CD4-positive, alpha-beta memory T cell (primary cell): ENCODE measurements around the gene FRMD4A. TPM values are rescaled to one million over a fixed set of nuclear protein-coding genes. Genes with fewer than 3 reads are reported as not detected.

ENCODE experiments used
- CTCF ChIA-PET: fragments of 350-600 bp; sonication (Branson Sonifier 250); formaldehyde crosslinking; loops from one replicate; lab custom pipeline; 2021; ENCODE audit warnings: inconsistent platforms; ENCODE audit not compliant: partially characterized antibody; lab: Charles Lee
- POLR2A ChIA-PET: fragments of 350-600 bp; sonication (Branson Sonifier 250); formaldehyde crosslinking; loops from one replicate; lab custom pipeline; 2021; ENCODE audit not compliant: partially characterized antibody; lab: Charles Lee
- DNase-seq, 5 donors: peaks; one replicate each; pipeline versions ENCODE4 v3.0.0 to v3.0.0-alpha.2; 2020 to 2022; ENCODE audit warnings: mixed read lengths in 1 of 5
- H3K27ac ChIP-seq: one replicate; pipeline ENCODE4 v1.7.0; 2013; ENCODE audit warnings: low read depth, low read length
- H3K27me3 ChIP-seq: 2 replicates; pipeline ENCODE4 v1.7.0; 2013; ENCODE audit warnings: mild to moderate bottlenecking, low read length, moderate library complexity; ENCODE audit not compliant: insufficient read depth
- H3K36me3 ChIP-seq: 2 replicates; pipeline ENCODE4 v1.7.0; 2013; ENCODE audit warnings: mild to moderate bottlenecking, low read length, moderate library complexity; ENCODE audit not compliant: insufficient read depth
- H3K4me1 ChIP-seq: 2 replicates; pipeline ENCODE4 v1.7.0; 2013; ENCODE audit warnings: mild to moderate bottlenecking, low read length, moderate library complexity; ENCODE audit not compliant: insufficient read depth
- H3K4me3 ChIP-seq, 2 donors: one replicate each; pipeline ENCODE4 v1.7.0; 2013; ENCODE audit warnings: low read length in 2 of 2, mild to moderate bottlenecking in 1 of 2
- H3K9me3 ChIP-seq, 2 donors: one replicate each; pipeline ENCODE4 v1.7.0; 2013; ENCODE audit warnings: low read length in 2 of 2, control low read depth in 1 of 2; ENCODE audit not compliant: control insufficient read depth in 1 of 2
- H3K27ac Mint-ChIP-seq, 7 donors: one replicate each; pipeline ENCODE4 v1.8.0; 2020 to 2021; ENCODE audit warnings: mixed read lengths in 7 of 7, mild to moderate bottlenecking in 6 of 7, inconsistent platforms in 3 of 7, moderate library complexity in 3 of 7
- H3K27me3 Mint-ChIP-seq, 2 donors: one replicate each; pipeline ENCODE4 v1.8.0; 2020 to 2021; ENCODE audit warnings: mixed read lengths in 2 of 2
- H3K36me3 Mint-ChIP-seq, 2 donors: one replicate each; pipeline ENCODE4 v1.8.0; 2020 to 2021; ENCODE audit warnings: mixed read lengths in 2 of 2, inconsistent platforms in 1 of 2, mild to moderate bottlenecking in 1 of 2
- H3K4me1 Mint-ChIP-seq, 4 donors: one replicate each; pipeline ENCODE4 v1.8.0; 2020 to 2021; ENCODE audit warnings: mixed read lengths in 4 of 4, mild to moderate bottlenecking in 1 of 4
- H3K4me3 Mint-ChIP-seq, 8 donors: one replicate each; pipeline ENCODE4 v1.8.0; 2020 to 2021; ENCODE audit warnings: mixed read lengths in 8 of 8, mild to moderate bottlenecking in 7 of 8, moderate library complexity in 6 of 8, inconsistent platforms in 3 of 8
- H3K9me3 Mint-ChIP-seq, 8 donors: one replicate each; pipeline ENCODE4 v1.8.0; 2020 to 2021; ENCODE audit warnings: mixed read lengths in 8 of 8, mild to moderate bottlenecking in 5 of 8, inconsistent platforms in 3 of 8, moderate library complexity in 1 of 8
- intact Hi-C: fragments of 100-400 bp; cut with micrococcal nuclease; formaldehyde crosslinking; loops from one replicate; pipeline ENCODE4 v1.15.1; 2023
- polyA plus RNA-seq, 2 donors: library from polyadenylated mRNA; unstranded; fragments of 300-500 nt; fragmentation: Illumina TruSeq; gene quantifications; one replicate each; pipeline ENCODE4 v1.2.3, GENCODE V29; 2021
- total RNA-seq, 2 experiments: library from RNA; stranded (reverse); gene quantifications; one replicate each; pipeline ENCODE4 v1.2.3, GENCODE V29; 2021

FRMD4A gene
- total and polyA plus RNA-seq, 4 experiments from 2014 or later = 0.89 to 2.4 (median 1.9) TPM; not detected in 1

DNA sequence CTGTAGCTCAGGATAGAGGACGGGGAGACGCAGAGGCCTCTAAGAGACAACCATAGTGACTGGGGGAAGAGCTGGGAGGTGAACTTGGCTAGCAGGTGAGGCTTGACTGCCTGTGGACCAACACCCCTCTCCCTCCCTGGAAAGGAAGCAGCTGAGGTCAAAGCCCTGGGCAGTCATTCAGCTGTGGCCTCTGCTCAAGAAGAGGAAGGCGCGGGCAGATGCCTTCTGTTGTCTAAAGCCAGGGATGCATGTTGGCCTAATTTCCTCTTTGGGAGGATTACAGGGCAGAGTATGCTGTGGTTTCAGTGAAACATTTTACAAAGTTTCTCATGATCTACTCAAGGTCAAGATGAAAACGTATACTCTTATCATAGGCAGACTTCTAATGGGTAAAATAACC is 416.8 kb downstream of the FRMD4A start:
- H3K27ac ChIP-seq = no peak overlapping the region
- H3K27me3 Mint-ChIP-seq = peaks cover 0 to 3% of the 10 kb centered on the region in 2 donors
- ChIA-PET POLR2A (interaction anchor here (1.1 kb wide), 1 partner anchor 164 kb away, joined by 3 read pairs; no protein-coding TSS in a partner anchor), CTCF (no interaction called here)
- peaks cover 0 to 4% (median 0%) of the 10 kb centered on the region in 4 donors for H3K4me1 Mint-ChIP-seq
- no peak overlapping the region for H3K27ac Mint-ChIP-seq
- H3K36me3 ChIP-seq = no peaks in the 10 kb centered on the region
- DNase-seq = no peak
- H3K4me1 ChIP-seq = no peaks in the 10 kb centered on the region
- no peaks in the 10 kb centered on the region for H3K36me3 Mint-ChIP-seq
- no peak overlapping the region for H3K4me3 Mint-ChIP-seq
- no peaks in the 10 kb centered on the region for H3K27me3 ChIP-seq
- H3K4me3 ChIP-seq = no peak overlapping the region
- no peaks in the 10 kb centered on the region for H3K9me3 Mint-ChIP-seq
- no peaks in the 10 kb centered on the region for H3K9me3 ChIP-seq
- intact Hi-C loops = no loop called here

DNA sequence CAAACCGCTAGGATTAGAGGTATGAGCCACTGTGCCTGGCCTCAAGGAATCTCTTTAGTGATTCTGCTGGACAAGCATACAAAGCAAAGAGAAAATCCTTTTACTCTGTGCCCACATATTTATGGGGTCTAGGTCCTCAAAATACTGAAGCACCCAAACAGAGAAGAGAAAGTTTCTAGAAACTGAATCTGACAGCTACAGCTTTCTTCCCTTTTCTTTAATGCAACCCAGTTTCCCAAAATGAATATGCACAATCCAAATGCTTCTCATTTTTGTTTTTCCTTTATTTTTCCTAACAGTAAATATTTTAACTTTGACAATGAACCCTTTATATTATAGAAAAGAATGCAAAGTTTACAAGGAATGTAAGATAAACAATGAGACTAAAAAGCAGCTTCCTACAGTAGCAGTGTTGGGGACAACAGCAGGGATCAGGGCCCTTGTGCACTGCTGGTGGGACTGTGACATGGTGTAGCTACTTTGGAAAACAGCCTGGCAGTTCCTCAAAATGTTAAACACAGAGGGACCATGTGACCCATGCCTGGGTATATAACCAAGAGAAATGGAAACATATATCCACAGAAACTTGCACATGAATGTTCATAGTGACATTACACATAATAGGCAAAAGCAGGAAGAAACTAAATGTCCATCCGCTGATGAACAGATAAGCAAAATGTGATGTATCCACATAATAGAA is 418.8 kb downstream of the FRMD4A start:
- H3K27ac Mint-ChIP-seq = no peak overlapping the region
- Histone ChIP-seq H3K27ac (no peak overlapping the region), H3K4me3 (no peak overlapping the region), H3K27me3 (no peaks in the 10 kb centered on the region), H3K4me1 (no peaks in the 10 kb centered on the region), H3K36me3 (no peaks in the 10 kb centered on the region), H3K9me3 (no peaks in the 10 kb centered on the region)
- ChIA-PET POLR2A (no interaction called here), CTCF (no interaction called here)
- no peaks in the 10 kb centered on the region for H3K36me3 Mint-ChIP-seq
- H3K9me3 Mint-ChIP-seq = no peaks in the 10 kb centered on the region
- intact Hi-C loops = no loop called here
- peaks cover 0 to 2% (median 0%) of the 10 kb centered on the region in 4 donors for H3K4me1 Mint-ChIP-seq
- H3K4me3 Mint-ChIP-seq = no peak overlapping the region
- H3K27me3 Mint-ChIP-seq = peaks cover 0 to 4% of the 10 kb centered on the region in 2 donors
- no peak for DNase-seq

DNA sequence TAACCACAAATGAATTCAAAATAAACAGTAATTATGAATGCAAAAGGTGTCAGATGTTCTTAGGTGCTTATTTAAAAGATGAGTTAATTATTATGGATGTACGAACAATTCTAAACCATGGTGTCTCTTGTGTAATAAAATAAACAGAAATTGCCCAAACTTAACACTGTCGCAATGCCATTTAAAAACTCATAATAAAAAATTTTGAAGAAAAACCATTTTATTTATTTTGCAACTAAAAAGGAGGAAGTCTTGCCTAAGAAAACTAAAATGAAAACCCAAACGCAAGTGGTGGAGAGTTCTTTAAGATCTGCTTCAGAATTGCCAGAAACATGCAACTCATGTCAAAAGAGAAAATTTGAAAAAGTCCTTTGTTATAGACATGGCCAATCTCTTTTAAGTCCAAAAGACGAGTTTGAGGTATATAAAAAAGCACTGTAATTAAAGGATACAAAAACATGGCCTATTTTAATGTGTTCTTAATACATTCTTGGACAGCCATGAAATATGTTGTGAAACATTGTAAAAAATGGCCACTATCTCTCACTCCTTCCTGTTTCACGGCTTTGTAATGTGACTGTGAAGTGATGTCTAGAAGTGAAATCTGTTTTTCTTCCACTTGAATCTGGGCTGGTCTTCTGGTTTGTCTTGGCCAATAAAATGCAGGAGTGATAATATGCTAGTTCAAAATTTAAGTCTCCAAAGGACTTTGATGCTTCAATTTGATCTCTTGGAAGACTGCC is 421.0 kb downstream of the FRMD4A start:
- Histone ChIP-seq H3K27me3 (no peaks in the 10 kb centered on the region), H3K27ac (no peak overlapping the region), H3K36me3 (no peaks in the 10 kb centered on the region), H3K4me3 (no peak overlapping the region), H3K9me3 (no peaks in the 10 kb centered on the region), H3K4me1 (no peaks in the 10 kb centered on the region)
- ChIA-PET POLR2A (no interaction called here), CTCF (no interaction called here)
- no peak overlapping the region for H3K4me3 Mint-ChIP-seq
- H3K4me1 Mint-ChIP-seq = peaks cover 0 to 4% (median 0%) of the 10 kb centered on the region in 4 donors
- peaks cover 2 to 3% of the 10 kb centered on the region in 2 donors for H3K27me3 Mint-ChIP-seq
- no peak overlapping the region for H3K27ac Mint-ChIP-seq
- H3K9me3 Mint-ChIP-seq = no peaks in the 10 kb centered on the region
- no peak for DNase-seq
- no peaks in the 10 kb centered on the region for H3K36me3 Mint-ChIP-seq
- intact Hi-C loops = no loop called here

DNA sequence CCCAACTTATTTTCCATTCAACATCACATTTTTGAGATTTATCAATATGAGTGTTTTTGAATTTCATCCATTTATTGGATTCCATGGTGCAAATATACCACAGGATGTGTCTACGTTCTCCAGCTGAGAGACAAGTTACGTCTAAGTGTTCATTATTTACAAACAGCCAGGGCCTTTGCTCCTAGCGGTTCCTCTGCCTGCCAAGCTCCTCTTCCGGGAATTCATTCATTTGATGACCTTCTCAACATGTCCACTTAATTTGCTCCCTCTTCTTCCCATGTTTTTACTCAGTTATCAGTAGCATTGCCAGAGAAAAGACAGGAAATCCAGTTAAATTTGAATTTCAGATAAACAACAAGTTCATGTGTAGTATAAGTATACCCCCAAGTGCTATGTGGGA is 422.2 kb downstream of the FRMD4A start:
- Mint-ChIP-seq H3K36me3 (no peaks in the 10 kb centered on the region), H3K9me3 (no peaks in the 10 kb centered on the region), H3K27me3 (peaks cover 2 to 5% of the 10 kb centered on the region in 2 donors), H3K4me3 (no peak overlapping the region), H3K27ac (no peak overlapping the region), H3K4me1 (peaks cover 0 to 4% (median 0%) of the 10 kb centered on the region in 4 donors)
- CTCF ChIA-PET = interaction anchor here (1.4 kb wide), 1 partner anchor 11 kb away, joined by 5 read pairs; no protein-coding TSS in a partner anchor
- POLR2A ChIA-PET = no interaction called here
- no peaks in the 10 kb centered on the region for H3K9me3 ChIP-seq
- H3K4me1 ChIP-seq = no peaks in the 10 kb centered on the region
- DNase-seq = no peak
- no peak overlapping the region for H3K4me3 ChIP-seq
- H3K36me3 ChIP-seq = no peaks in the 10 kb centered on the region
- H3K27ac ChIP-seq = no peak overlapping the region
- intact Hi-C loops = no loop called here
- H3K27me3 ChIP-seq = no peaks in the 10 kb centered on the region

DNA sequence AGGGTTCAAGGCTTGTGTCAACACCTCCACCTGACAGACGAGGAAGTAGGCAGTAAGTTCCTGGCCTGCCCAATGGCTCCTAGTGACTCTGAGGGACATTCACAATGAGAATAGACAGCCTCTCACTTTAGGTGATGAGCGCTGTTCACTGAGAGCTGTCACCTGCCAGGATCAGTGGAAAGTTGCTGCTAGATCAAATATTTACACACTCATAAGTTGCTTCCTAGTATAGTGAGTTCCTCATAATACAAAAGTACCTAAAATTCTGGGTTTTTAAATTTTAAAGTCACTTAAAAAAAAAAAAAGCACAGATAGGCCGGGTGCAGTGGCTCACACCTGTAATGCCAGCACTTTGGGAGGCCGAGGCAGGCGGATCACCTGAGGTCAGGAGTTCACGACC is 423.2 kb downstream of the FRMD4A start:
- intact Hi-C loops = no loop called here
- Histone ChIP-seq H3K9me3 (no peaks in the 10 kb centered on the region), H3K4me1 (no peaks in the 10 kb centered on the region), H3K36me3 (no peaks in the 10 kb centered on the region), H3K27ac (no peak overlapping the region), H3K4me3 (no peak overlapping the region), H3K27me3 (no peaks in the 10 kb centered on the region)
- Mint-ChIP-seq H3K4me1 (peaks cover 0 to 2% (median 0%) of the 10 kb centered on the region in 4 donors), H3K27ac (no peak overlapping the region), H3K27me3 (peaks cover 2 to 7% of the 10 kb centered on the region in 2 donors), H3K4me3 (no peak overlapping the region), H3K36me3 (no peaks in the 10 kb centered on the region), H3K9me3 (no peaks in the 10 kb centered on the region)
- CTCF ChIA-PET = interaction anchor here (1.4 kb wide), 1 partner anchor 10 kb away, joined by 5 read pairs; no protein-coding TSS in a partner anchor
- no peak for DNase-seq
- POLR2A ChIA-PET = no interaction called here

DNA sequence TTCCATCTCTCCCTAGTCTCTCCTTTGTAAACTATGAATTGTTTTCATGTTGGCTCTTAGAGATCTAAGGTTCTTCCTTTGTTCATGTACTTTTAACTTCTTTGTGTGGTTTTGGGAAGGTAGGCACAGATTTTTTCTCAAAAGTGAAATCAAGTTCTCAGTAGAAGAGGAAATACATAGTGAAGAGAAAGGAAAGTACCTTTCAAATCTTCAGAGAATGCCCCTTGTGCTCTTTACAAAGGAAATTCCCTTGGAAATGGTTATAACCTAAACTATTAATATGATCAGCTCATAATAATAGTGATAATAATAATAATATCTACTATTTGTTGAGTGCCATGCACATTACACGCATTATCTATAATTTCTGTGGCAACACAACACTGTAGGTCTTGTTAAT is 425.4 kb downstream of the FRMD4A start:
- ChIA-PET CTCF (no interaction called here), POLR2A (no interaction called here)
- Mint-ChIP-seq H3K9me3 (no peaks in the 10 kb centered on the region), H3K27ac (peak overlapping the region in 1 of 7 donors; percentile 41), H3K4me1 (peaks cover 0 to 2% (median 0%) of the 10 kb centered on the region in 4 donors), H3K36me3 (no peaks in the 10 kb centered on the region), H3K27me3 (peaks cover 2 to 7% of the 10 kb centered on the region in 2 donors), H3K4me3 (no peak overlapping the region)
- intact Hi-C loops = no loop called here
- DNase-seq = no peak
- H3K27ac ChIP-seq = no peak overlapping the region
- no peak overlapping the region for H3K4me3 ChIP-seq
- H3K9me3 ChIP-seq = no peaks in the 10 kb centered on the region
- H3K27me3 ChIP-seq = no peaks in the 10 kb centered on the region
- no peaks in the 10 kb centered on the region for H3K4me1 ChIP-seq
- no peaks in the 10 kb centered on the region for H3K36me3 ChIP-seq

DNA sequence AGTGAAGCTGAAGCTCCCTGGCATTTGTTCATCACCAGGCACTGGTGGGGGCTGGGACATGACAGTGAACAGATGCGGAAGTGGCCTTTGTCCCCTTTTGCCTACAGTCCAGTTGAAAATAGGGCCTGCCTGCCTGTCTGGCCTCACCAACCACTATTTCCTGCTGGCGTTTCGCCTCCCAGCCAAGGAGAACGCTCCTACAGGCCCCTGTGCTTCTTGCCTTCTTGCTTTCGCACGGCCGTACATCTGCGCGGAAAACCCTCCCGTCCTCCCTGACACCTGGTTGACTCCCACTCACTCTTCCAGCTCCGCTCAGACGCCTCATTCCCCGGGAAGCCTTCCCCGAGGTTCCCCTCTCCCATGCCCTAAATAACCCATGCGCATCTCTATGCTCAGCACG is 426.7 kb downstream of the FRMD4A start:
- H3K36me3 Mint-ChIP-seq = no peaks in the 10 kb centered on the region
- DNase-seq = no peak
- H3K9me3 ChIP-seq = no peaks in the 10 kb centered on the region
- CTCF ChIA-PET = interaction anchor here (0.6 kb wide), 1 partner anchor 97 kb away, joined by 3 read pairs; no protein-coding TSS in a partner anchor
- intact Hi-C loops = no loop called here
- no peak overlapping the region for H3K27ac ChIP-seq
- peaks cover 0 to 3% (median 0%) of the 10 kb centered on the region in 8 donors for H3K9me3 Mint-ChIP-seq
- H3K4me1 ChIP-seq = no peaks in the 10 kb centered on the region
- peaks cover 0 to 2% (median 0%) of the 10 kb centered on the region in 4 donors for H3K4me1 Mint-ChIP-seq
- H3K4me3 ChIP-seq = no peak overlapping the region
- H3K27ac Mint-ChIP-seq = no peak overlapping the region
- no peaks in the 10 kb centered on the region for H3K27me3 ChIP-seq
- POLR2A ChIA-PET = no interaction called here
- no peak overlapping the region for H3K4me3 Mint-ChIP-seq
- H3K27me3 Mint-ChIP-seq = peaks cover 2 to 7% of the 10 kb centered on the region in 2 donors
- no peaks in the 10 kb centered on the region for H3K36me3 ChIP-seq
